Uterus (tissue), 2 donors: Measurements from ENCODE around the gene GTPBP3.

ENCODE experiments used
- CTCF ChIP-seq, 4 experiments: fragments of 200-600 bp in 2 of 4; fragments of 450-650 bp in 2 of 4; sonication (generic) in 2 of 4; IDR thresholded peaks; one replicate each; pipeline ENCODE4 v1.5.1; 2016 to 2019; ENCODE audit warnings: antibody characterized with exemption in 4 of 4, mild to moderate bottlenecking in 2 of 4, moderate library complexity in 1 of 4
- POLR2A ChIP-seq, 2 donors: fragments of 450-650 bp; IDR thresholded peaks; one replicate each; pipeline ENCODE4 v1.6.1; 2016; ENCODE audit warnings: antibody characterized with exemption in 2 of 2, mild to moderate bottlenecking in 1 of 2, moderate library complexity in 1 of 2

GRCh38 chr19:17324357-17325114, 12.8 kb upstream of the GTPBP3 start:
- TF ChIP-seq CTCF (IDR thresholded peaks at IDR 0.05) (no peak), POLR2A (IDR thresholded peaks at IDR 0.05) (no peak)
